Left ventricle myocardium inferior (tissue), 1 donor: Measurements from ENCODE around the gene TBCD. TPM values are rescaled to one million over a fixed set of nuclear protein-coding genes. Genes with fewer than 3 reads are reported as not detected.

Experiments
- DNase-seq: peaks from one replicate; pipeline ENCODE4 v3.0.0-alpha.2; 2020
- H3K27ac ChIP-seq: fragments of 200-600 bp; replicated peaks from 2 replicates; pipeline ENCODE4 v1.8.0; 2021
- H3K27me3 ChIP-seq: fragments of 200-600 bp; 2 replicates; pipeline ENCODE4 v1.8.0; 2021; ENCODE audit warnings: low read depth
- H3K36me3 ChIP-seq: fragments of 200-600 bp; 2 replicates; pipeline ENCODE4 v1.8.0; 2021
- H3K4me1 ChIP-seq: fragments of 200-600 bp; 2 replicates; pipeline ENCODE4 v1.8.0; 2021
- H3K4me3 ChIP-seq: fragments of 200-600 bp; 2 replicates; pipeline ENCODE4 v1.8.0; 2021; ENCODE audit warnings: mild to moderate bottlenecking, moderate library complexity
- H3K9me3 ChIP-seq: fragments of 200-600 bp; replicated peaks from 2 replicates; pipeline ENCODE4 v1.8.0; 2021
- intact Hi-C: fragments of 100-400 bp; cut with micrococcal nuclease; formaldehyde crosslinking; loops from one replicate; pipeline ENCODE4 v1.11.0; 2022
- total RNA-seq: library from RNA; stranded (reverse); fragmentation: NEBNext Ultra II Directional; extraction: Animal tissue kit (Norgen Biotek cat#: 25700); gene quantifications from one replicate; pipeline ENCODE4 v1.2.1, GENCODE V29; 2021
- TF ChIP-seq, protein P1 (sequence below): fragments of 200-600 bp; IDR thresholded peaks from 2 replicates; pipeline ENCODE4 v1.8.0; 2021; ENCODE audit warnings: antibody characterized with exemption, mild to moderate bottlenecking, borderline replicate concordance
- donor health status: DM: no; HTN: yes; CAD: no; lungs with severe emphysema.

The TBCD gene
- total RNA-seq, 1 donor from 2014 or later: 48.0 TPM

DNA sequence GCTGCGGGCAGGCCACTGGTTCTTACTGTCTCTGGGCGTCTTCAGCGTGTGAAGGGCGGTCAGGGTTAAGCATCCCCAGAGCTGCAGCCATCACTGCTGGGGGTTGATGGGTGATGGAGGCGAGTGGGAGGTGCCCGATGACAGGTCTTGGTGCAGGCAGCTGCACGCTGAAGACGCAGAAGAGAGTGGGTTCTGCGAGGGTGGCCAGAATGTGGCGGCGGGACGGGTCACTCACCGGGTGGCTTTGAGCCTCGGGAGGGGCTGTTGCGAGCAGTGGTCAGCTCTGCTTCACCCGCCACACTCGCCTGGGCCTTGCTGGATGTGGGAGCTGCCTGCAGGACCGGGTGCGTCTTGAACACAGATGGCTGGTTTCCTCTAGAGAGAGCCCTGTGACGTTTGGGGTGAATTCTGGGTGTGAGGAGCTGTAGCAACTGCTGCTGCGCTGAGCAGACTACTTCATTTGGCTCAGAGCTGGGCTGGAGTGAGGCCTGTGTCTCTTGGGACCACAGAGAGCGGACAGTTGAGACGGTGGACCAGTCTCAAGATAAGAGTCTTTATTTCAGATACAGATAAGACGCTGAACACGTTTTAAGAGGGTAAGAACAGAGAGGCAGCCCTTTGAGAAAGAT, 132.6 kb downstream of the TBCD start:
- H3K9me3 ChIP-seq: no peaks in the 10 kb centered on the region
- H3K36me3 ChIP-seq: no peaks in the 10 kb centered on the region
- H3K4me3 ChIP-seq: no peak overlapping the region
- intact Hi-C loops: no loop called here
- no peaks in the 10 kb centered on the region for H3K27me3 ChIP-seq
- peak overlapping the region; percentile 74 for H3K27ac ChIP-seq
- H3K4me1 ChIP-seq: peaks cover 73% of the 10 kb centered on the region
- TF ChIP-seq, protein P1, sequence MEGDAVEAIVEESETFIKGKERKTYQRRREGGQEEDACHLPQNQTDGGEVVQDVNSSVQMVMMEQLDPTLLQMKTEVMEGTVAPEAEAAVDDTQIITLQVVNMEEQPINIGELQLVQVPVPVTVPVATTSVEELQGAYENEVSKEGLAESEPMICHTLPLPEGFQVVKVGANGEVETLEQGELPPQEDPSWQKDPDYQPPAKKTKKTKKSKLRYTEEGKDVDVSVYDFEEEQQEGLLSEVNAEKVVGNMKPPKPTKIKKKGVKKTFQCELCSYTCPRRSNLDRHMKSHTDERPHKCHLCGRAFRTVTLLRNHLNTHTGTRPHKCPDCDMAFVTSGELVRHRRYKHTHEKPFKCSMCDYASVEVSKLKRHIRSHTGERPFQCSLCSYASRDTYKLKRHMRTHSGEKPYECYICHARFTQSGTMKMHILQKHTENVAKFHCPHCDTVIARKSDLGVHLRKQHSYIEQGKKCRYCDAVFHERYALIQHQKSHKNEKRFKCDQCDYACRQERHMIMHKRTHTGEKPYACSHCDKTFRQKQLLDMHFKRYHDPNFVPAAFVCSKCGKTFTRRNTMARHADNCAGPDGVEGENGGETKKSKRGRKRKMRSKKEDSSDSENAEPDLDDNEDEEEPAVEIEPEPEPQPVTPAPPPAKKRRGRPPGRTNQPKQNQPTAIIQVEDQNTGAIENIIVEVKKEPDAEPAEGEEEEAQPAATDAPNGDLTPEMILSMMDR: no peak
- no peak for DNase-seq

DNA sequence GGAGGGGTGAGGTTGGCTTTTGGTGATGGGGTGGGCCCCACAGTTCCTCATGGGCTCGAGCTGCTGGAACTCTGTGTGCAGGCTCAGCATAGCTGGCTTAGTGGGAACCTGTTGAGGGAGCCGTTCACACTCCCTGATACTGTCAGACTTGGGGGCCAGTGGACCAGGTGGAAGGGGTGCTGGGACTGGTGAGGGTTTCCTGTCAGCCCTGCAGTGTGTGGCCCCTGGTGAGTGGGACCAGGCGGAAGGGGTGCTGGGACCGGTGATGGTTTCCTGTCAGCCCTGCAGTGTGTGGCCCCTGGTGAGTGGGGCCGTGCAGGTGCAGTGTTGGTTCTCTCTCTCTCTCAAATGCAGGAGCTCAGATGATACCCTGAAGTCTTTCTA, 133.1 kb downstream of the TBCD start:
- Histone ChIP-seq H3K36me3 (no peaks in the 10 kb centered on the region), H3K4me3 (no peak overlapping the region), H3K27ac (peak overlapping the region; percentile 74), H3K27me3 (no peaks in the 10 kb centered on the region), H3K9me3 (no peaks in the 10 kb centered on the region), H3K4me1 (peaks cover 76% of the 10 kb centered on the region)
- TF ChIP-seq, protein P1: no peak
- no peak for DNase-seq
- intact Hi-C loops: no loop called here

DNA sequence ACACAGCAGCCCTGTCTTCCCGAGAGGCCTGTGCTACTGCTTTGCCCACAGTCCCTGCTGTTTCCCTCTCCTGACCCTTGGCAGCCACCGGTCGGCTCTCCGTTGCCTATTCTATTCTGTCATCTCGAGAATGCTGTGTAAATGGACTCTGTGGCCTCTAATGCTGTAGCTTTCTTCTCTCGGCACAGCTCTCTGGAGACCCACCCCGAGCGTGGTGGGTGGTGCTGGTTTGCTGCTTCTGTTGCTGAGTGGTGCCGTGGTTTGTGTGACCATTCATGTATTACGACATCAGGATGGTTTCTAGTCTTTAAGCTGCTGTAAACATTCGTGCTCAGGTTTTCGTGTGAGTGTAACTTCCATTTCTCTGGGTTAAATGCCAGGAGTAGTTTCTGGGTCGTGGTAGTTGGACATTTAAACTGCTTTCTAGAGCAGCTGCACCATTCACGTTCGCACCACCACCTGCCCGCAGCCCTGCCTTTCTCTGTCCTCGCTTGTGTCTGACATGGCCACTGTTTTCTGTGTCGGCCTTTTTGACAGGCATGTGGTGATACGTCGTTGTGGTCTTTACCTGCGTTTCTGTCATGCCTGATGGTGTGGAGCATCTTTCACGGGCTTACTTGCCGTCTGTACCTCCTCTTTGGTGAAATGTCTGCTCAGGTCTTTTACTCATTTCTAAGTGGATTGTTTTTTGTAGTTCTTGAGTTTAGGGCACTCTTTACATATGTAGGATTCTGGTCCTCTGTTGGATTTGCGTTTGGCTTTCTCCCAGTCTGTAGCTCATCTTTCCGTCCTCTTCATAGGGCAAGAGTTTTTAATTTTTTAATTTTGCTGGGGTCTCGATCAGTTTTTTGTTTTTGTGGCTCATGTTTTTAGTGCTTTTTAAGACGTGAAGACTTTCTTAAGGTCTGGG, 135.6 kb downstream of the TBCD start:
- intact Hi-C loops: no loop called here
- H3K4me3 ChIP-seq: no peak overlapping the region
- DNase-seq: no peak
- no peaks in the 10 kb centered on the region for H3K36me3 ChIP-seq
- TF ChIP-seq, protein P1: no peak
- H3K27ac ChIP-seq: no peak overlapping the region
- H3K9me3 ChIP-seq: no peaks in the 10 kb centered on the region
- H3K27me3 ChIP-seq: no peaks in the 10 kb centered on the region
- H3K4me1 ChIP-seq: peaks cover 69% of the 10 kb centered on the region

DNA sequence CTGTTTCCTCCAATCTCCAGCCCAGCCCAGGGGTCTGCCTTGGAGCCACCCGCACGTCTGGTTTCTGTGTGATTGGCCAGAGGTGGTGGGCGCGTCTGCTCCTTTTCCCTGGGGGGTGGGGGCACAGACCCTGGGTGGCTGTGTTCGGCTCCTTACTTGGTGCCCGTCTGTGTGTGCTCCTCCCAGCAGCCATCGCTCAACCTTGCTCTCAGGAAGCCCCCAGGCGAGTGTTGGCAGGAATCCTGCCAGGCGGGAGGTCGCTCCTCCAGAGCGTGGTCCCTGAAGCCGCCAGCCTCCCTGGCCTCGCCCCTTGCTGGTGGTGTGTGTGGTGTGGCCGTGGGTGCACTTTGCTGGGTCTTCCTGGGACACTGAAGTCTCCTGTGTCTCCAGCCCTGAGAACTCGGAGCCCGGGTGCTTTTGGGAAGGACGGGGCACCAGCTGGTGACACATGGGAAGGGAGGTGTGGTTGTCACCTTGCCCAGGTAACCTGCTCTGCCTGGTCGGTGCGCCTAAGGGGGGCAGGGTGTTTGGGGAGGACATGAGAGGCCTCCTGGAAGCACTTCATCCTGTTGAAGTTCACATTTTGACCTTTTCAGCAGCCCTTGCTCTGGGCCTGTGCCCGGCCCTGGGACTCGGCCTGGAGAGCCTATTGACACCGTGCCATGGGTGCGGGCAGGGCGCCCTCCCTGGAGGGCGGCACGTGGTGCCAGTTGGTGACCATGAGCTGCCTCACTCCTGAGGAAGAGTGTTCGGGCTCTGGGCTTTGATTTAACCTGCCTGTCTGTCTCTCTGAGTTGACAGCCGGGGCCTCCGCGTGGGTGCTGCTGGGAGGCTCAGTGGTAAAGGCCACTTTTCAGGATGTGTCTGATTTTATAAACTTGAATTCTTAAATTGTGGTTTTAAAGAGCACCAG, 137.0 kb downstream of the TBCD start:
- intact Hi-C loops: no loop called here
- Histone ChIP-seq H3K27me3 (no peaks in the 10 kb centered on the region), H3K9me3 (no peaks in the 10 kb centered on the region), H3K4me1 (peaks cover 72% of the 10 kb centered on the region), H3K27ac (peak overlapping the region; percentile 59), H3K4me3 (no peak overlapping the region), H3K36me3 (no peaks in the 10 kb centered on the region)
- DNase-seq: peak; percentile 71
- TF ChIP-seq, protein P1: no peak
